Vagina (tissue), 2 donors: ENCODE data around the gene FAM180A. TPM values are rescaled to one million over a fixed set of nuclear protein-coding genes. Genes with fewer than 3 reads are reported as not detected.

Experiments
- DNase-seq, 2 donors: peaks; one replicate each; pipeline ENCODE4 v3.0.0-alpha.2; 2017; ENCODE audit errors: extremely low spot score in 2 of 2
- H3K27ac ChIP-seq: fragments of 200-600 bp; sonication (generic); one replicate; pipeline ENCODE4 v1.5.1; 2019
- H3K27me3 ChIP-seq: fragments of 200-600 bp; sonication (generic); one replicate; pipeline ENCODE4 v1.5.1; 2019
- H3K36me3 ChIP-seq, 2 donors: fragments of 200-600 bp; sonication (generic); one replicate each; pipeline ENCODE4 v1.5.1; 2017 to 2019
- H3K4me1 ChIP-seq: fragments of 200-600 bp; sonication (generic); one replicate; pipeline ENCODE4 v1.5.1; 2019
- H3K4me3 ChIP-seq, 2 donors: fragments of 200-600 bp; sonication (generic); 1 replicate in 1 of 2; 2 replicates in 1 of 2; pipeline ENCODE4 v1.5.1; 2016 to 2019
- H3K9me3 ChIP-seq: fragments of 200-600 bp; sonication (generic); one replicate; pipeline ENCODE4 v1.5.1; 2019
- CTCF ChIP-seq, 3 experiments: fragments of 450-650 bp in 2 of 3; fragments of 200-600 bp in 1 of 3; sonication (generic) in 1 of 3; IDR thresholded peaks; one replicate each; pipeline ENCODE4 v1.5.1; 2017 to 2019; ENCODE audit warnings: antibody characterized with exemption in 3 of 3, mild to moderate bottlenecking in 2 of 3, moderate library complexity in 2 of 3
- POLR2A ChIP-seq, 2 donors: fragments of 450-650 bp; IDR thresholded peaks; one replicate each; pipeline ENCODE4 v1.6.1; 2017; ENCODE audit warnings: antibody characterized with exemption in 2 of 2, mild to moderate bottlenecking in 2 of 2, moderate library complexity in 2 of 2
- POLR2AphosphoS5 ChIP-seq, 2 donors: sonication (generic); formaldehyde crosslinking; IDR thresholded peaks; one replicate each; pipeline ENCODE4 v1.9.0; 2017; ENCODE audit warnings: antibody characterized with exemption in 2 of 2, mild to moderate bottlenecking in 2 of 2, low read depth in 1 of 2; ENCODE audit not compliant: insufficient read depth in 1 of 2
- intact Hi-C: fragments of 100-400 bp; cut with DNase I; formaldehyde crosslinking; loops from one replicate; pipeline ENCODE4 v1.15.1; 2023
- total RNA-seq: library from RNA; depleted of rRNA; stranded (reverse); fragments of >200 nt; gene quantifications from one replicate; pipeline ENCODE4 v1.2.3, GENCODE V29; 2016

FAM180A gene
- total RNA-seq, 1 donor from 2014 or later = 7.1 TPM

DNA sequence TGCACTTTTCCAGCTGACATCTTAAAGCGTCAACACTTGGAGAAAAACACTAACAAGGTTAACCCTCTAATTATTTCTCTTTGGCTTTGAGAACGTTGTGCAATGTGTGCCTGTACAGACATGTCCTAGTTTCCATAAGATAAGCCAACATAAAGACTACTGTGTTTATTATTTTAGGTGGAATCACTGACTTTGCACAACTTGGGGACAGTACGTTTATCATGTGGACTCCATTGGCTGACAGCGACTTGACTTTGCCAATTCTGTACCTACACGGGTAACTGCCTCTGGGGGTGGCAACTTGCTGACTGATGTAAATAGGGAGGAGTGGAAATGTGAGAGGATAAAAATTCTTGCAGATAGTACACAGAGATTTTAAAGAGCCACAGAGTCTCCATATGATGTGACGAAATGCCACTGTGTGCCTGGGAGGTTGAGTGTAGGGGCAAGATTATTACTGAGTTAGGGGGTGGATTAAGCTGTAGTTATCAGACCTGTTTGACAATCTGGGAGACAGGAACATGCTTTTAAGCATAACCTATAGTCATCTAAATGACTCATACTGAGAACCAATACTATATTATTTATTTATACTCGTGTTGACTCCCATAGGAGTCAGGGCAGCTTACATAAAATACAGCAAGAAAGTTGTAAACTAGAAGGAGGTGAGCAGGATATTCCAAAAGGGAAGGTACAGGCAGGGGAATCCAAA lies 41.6 kb downstream of the FAM180A start:
- TF ChIP-seq POLR2A (IDR thresholded peaks at IDR 0.05) = no peak
- TF ChIP-seq CTCF (IDR thresholded peaks at IDR 0.05) = no peak
- no peak for TF ChIP-seq POLR2AphosphoS5 (IDR thresholded peaks at IDR 0.05; ENCODE audit: insufficient read depth in 1 of 2, low read depth in 1 of 2)
- H3K4me3 ChIP-seq = no peak overlapping the region
- no peaks in the 10 kb centered on the region for H3K36me3 ChIP-seq
- DNase-seq = no peak
- peaks cover 5% of the 10 kb centered on the region for H3K4me1 ChIP-seq
- intact Hi-C loops = no loop called here
- H3K27me3 ChIP-seq = no peaks in the 10 kb centered on the region
- no peaks in the 10 kb centered on the region for H3K9me3 ChIP-seq
- H3K27ac ChIP-seq = no peak overlapping the region

- Histone ChIP-seq H3K9me3 (no peaks in the 10 kb centered on the region), H3K4me1 (peaks cover 5% of the 10 kb centered on the region), H3K36me3 (no peaks in the 10 kb centered on the region), H3K27ac (no peak overlapping the region), H3K27me3 (no peaks in the 10 kb centered on the region), H3K4me3 (no peak overlapping the region)
- DNase-seq = no peak
- intact Hi-C loops = no loop called here
- TF ChIP-seq POLR2A (IDR thresholded peaks at IDR 0.05) (no peak), CTCF (IDR thresholded peaks at IDR 0.05) (no peak), POLR2AphosphoS5 (IDR thresholded peaks at IDR 0.05; ENCODE audit: insufficient read depth in 1 of 2, low read depth in 1 of 2) (no peak)
Observed at GRCh38 chr7:135706038-135706742, 42.4 kb downstream of the FAM180A start.

DNA sequence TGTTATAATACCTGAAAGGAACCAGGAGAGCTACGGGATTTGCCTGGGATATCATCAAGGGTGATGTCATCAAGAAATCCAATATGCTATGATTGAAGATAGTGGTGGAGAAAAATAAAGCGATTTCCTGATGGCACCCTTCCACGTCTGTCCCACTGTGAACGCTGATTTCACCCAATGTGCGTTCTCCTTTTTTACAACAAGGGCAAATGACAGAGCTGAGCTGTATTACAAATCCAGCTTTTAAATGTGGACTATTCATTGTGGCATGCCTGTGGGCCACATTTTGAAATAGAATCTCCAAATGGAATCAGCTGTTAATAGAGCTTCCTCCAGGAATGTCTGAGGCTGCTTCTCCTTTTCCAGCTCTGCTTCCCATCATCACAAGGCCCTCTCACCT lies 43.9 kb downstream of the FAM180A start:
- DNase-seq = no peak
- Histone ChIP-seq H3K4me3 (no peak overlapping the region), H3K27ac (no peak overlapping the region), H3K4me1 (peaks cover 5% of the 10 kb centered on the region), H3K27me3 (no peaks in the 10 kb centered on the region), H3K36me3 (no peaks in the 10 kb centered on the region), H3K9me3 (no peaks in the 10 kb centered on the region)
- TF ChIP-seq CTCF (IDR thresholded peaks at IDR 0.05) (no peak), POLR2AphosphoS5 (IDR thresholded peaks at IDR 0.05; ENCODE audit: insufficient read depth in 1 of 2, low read depth in 1 of 2) (no peak), POLR2A (IDR thresholded peaks at IDR 0.05) (no peak)
- intact Hi-C loops = no loop called here

DNA sequence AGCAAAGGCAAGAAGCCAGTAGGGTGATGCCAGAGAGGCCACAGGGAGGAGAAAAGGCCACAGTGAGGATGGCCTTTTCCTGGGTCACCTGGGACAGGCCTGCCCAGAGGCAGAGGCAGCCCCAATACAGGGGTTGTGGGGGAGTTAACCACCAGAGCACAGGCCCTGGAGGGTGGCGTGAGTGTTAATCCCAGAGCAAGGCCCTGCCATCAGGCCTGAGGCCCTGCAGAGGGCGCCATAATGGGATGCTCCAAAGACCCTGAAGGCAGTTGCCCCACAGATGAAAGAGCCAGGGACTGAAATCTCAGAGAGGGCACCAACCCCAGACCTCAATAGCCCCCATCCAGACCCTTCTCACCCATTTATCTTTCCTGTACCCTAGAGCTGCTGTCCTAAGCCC lies 44.5 kb downstream of the FAM180A start:
- no peaks in the 10 kb centered on the region for H3K9me3 ChIP-seq
- no peak overlapping the region for H3K4me3 ChIP-seq
- TF ChIP-seq CTCF (IDR thresholded peaks at IDR 0.05) (no peak), POLR2AphosphoS5 (IDR thresholded peaks at IDR 0.05; ENCODE audit: insufficient read depth in 1 of 2, low read depth in 1 of 2) (no peak), POLR2A (IDR thresholded peaks at IDR 0.05) (no peak)
- H3K27ac ChIP-seq = no peak overlapping the region
- no peaks in the 10 kb centered on the region for H3K27me3 ChIP-seq
- intact Hi-C loops = no loop called here
- DNase-seq = no peak
- peaks cover 5% of the 10 kb centered on the region for H3K4me1 ChIP-seq
- H3K36me3 ChIP-seq = no peaks in the 10 kb centered on the region
